T-cell (primary cell): ENCODE results near the gene MEST. TPM values are rescaled to one million over a fixed set of nuclear protein-coding genes. Genes with fewer than 3 reads are reported as not detected.

ENCODE experiments used
- ATAC-seq, 4 experiments: fragments of 200-7000 bp in 3 of 4; fragments of 150-1000 bp in 1 of 4; cut with Tn5 transposase; replicated peaks in 1 of 4; 1 replicate in 3 of 4; 2 replicates in 1 of 4; pipeline ENCODE4 v1.10.0; 2021; ENCODE audit warnings: moderate library complexity in 3 of 4, mild to moderate bottlenecking in 2 of 4, moderate number of reproducible peaks in 1 of 4
- CTCF ChIA-PET, 2 donors: fragments of 300-600 bp; sonication (Branson Sonifier 250); formaldehyde crosslinking; loops; one replicate each; lab custom pipeline; 2022; ENCODE audit warnings: antibody characterized with exemption in 2 of 2; lab: Charles Lee
- POLR2A ChIA-PET, 2 donors: fragments of 300-600 bp; sonication (Branson Sonifier 250); formaldehyde crosslinking; loops; one replicate each; lab custom pipeline; 2022; ENCODE audit warnings: antibody characterized with exemption in 2 of 2; lab: Charles Lee
- DNase-seq, 35 experiments: peaks; one replicate each; pipeline versions ENCODE4 v3.0.0 to v3.0.0-alpha.2; 2013 to 2023
- H3K27ac ChIP-seq: one replicate; pipeline ENCODE4 v1.5.1; 2013; ENCODE audit warnings: low read length
- H3K27me3 ChIP-seq, 2 experiments: replicated peaks in 1 of 2; 1 replicate in 1 of 2; 2 replicates in 1 of 2; pipeline versions ENCODE4 v1.6.1 to v1.7.0; 2013; ENCODE audit warnings: low read length in 1 of 2, mixed read lengths in 1 of 2; ENCODE audit not compliant: control insufficient read depth in 2 of 2, insufficient read depth in 2 of 2; ENCODE audit errors: extremely low read depth in 1 of 2
- H3K36me3 ChIP-seq, 2 donors: 1 replicate in 1 of 2; 2 replicates in 1 of 2; pipeline versions ENCODE4 v1.6.1 to v1.7.0; 2013; ENCODE audit warnings: low read length in 1 of 2; ENCODE audit not compliant: control insufficient read depth in 2 of 2, insufficient read depth in 1 of 2; ENCODE audit errors: extremely low read depth in 1 of 2
- H3K4me1 ChIP-seq, 2 experiments: 1 replicate in 1 of 2; 2 replicates in 1 of 2; pipeline versions ENCODE4 v1.6.1 to v1.7.0; 2013; ENCODE audit warnings: low read length in 2 of 2, mixed read lengths in 1 of 2; ENCODE audit not compliant: insufficient read depth in 2 of 2, control insufficient read depth in 1 of 2; ENCODE audit errors: extremely low read depth in 1 of 2
- H3K4me3 ChIP-seq, 2 donors: 1 replicate in 1 of 2; 2 replicates in 1 of 2; pipeline versions ENCODE4 v1.5.1 to v1.7.0; 2013; ENCODE audit warnings: mild to moderate bottlenecking in 2 of 2, low read length in 1 of 2, moderate library complexity in 1 of 2; ENCODE audit not compliant: control insufficient read depth in 1 of 2; ENCODE audit errors: extremely low read depth in 1 of 2
- H3K9me3 ChIP-seq: 2 replicates; pipeline ENCODE4 v1.7.0; 2013
- H3K27ac Mint-ChIP-seq, 2 donors: one replicate each; pipeline ENCODE4 v1.8.0; 2020 to 2021; ENCODE audit warnings: mild to moderate bottlenecking in 2 of 2, mixed read lengths in 2 of 2
- H3K27me3 Mint-ChIP-seq, 2 donors: one replicate each; pipeline ENCODE4 v1.8.0; 2021 to 2022; ENCODE audit warnings: mixed read lengths in 2 of 2
- H3K36me3 Mint-ChIP-seq: one replicate; pipeline ENCODE4 v1.8.0; 2021; ENCODE audit warnings: mixed read lengths
- H3K4me1 Mint-ChIP-seq, 3 donors: one replicate each; pipeline ENCODE4 v1.8.0; 2020 to 2022; ENCODE audit warnings: mixed read lengths in 3 of 3, mild to moderate bottlenecking in 1 of 3
- H3K4me3 Mint-ChIP-seq, 3 donors: one replicate each; pipeline ENCODE4 v1.8.0; 2020 to 2022; ENCODE audit warnings: mild to moderate bottlenecking in 3 of 3, mixed read lengths in 3 of 3, moderate library complexity in 3 of 3
- H3K9me3 Mint-ChIP-seq, 3 donors: one replicate each; pipeline ENCODE4 v1.8.0; 2020 to 2022; ENCODE audit warnings: mixed read lengths in 3 of 3
- WGBS: methylation state at CpG from one replicate; pipeline ENCODE4 v1.1.5; 2013; ENCODE audit warnings: missing lambda C conversion rate; ENCODE audit not compliant: insufficient coverage; 5-methylcytosine and 5-hydroxymethylcytosine counted together
- total RNA-seq, 35 experiments: library from RNA in 6 of 35; stranded (reverse) in 6 of 35; fragments of 120-200 nt in 1 of 35; gene quantifications; one replicate each; pipeline versions ENCODE4 v1.2.1 to v1.2.4 and lab custom pipeline; 2013 to 2026

The MEST gene
- total RNA-seq, 5 donors from 2014 or later (not counting 1 experiment from before 2014, with no cell fraction given): 3.1 to 8.2 (median 5.6) TPM

GRCh38 chr7:130471974-130472373, 19.9 kb upstream of the MEST start:
- Histone ChIP-seq H3K27me3 (peaks cover 0 to 7% of the 10 kb centered on the region in 2 experiments), H3K4me1 (no peaks in the 10 kb centered on the region), H3K9me3 (no peaks in the 10 kb centered on the region), H3K4me3 (no peak overlapping the region), H3K36me3 (no peaks in the 10 kb centered on the region), H3K27ac (no peak overlapping the region)
- DNase-seq (no peak), ATAC-seq (no peak)
- H3K4me1 Mint-ChIP-seq: peaks cover 2 to 15% (median 5%) of the 10 kb centered on the region in 3 donors
- peaks cover 0 to 19% of the 10 kb centered on the region in 2 donors for H3K27me3 Mint-ChIP-seq
- POLR2A ChIA-PET: interaction anchor here (0.6 to 0.7 kb wide), 2 partner anchors 18 to 132 kb away, joined by 4 to 8 read pairs; no protein-coding TSS in a partner anchor
- CTCF ChIA-PET: interaction anchor here (0.5 to 0.7 kb wide), 2 partner anchors 323 to 398 kb away, joined by 3 read pairs; no protein-coding TSS in a partner anchor
- no peak overlapping the region for H3K4me3 Mint-ChIP-seq
- H3K36me3 Mint-ChIP-seq: no peaks in the 10 kb centered on the region
- H3K9me3 Mint-ChIP-seq: no peaks in the 10 kb centered on the region
- H3K27ac Mint-ChIP-seq: peak overlapping the region in 1 of 2 donors; percentile 53
- 100% methylated on average over 1 of the region's 2 CpGs for WGBS

- peaks cover 0 to 7% of the 10 kb centered on the region in 2 experiments for H3K27me3 ChIP-seq
- DNase-seq (no peak), ATAC-seq (no peak)
- no peaks in the 10 kb centered on the region for H3K4me1 ChIP-seq
- no peaks in the 10 kb centered on the region for H3K36me3 ChIP-seq
- Mint-ChIP-seq H3K36me3 (no peaks in the 10 kb centered on the region), H3K4me1 (peaks cover 2 to 15% (median 5%) of the 10 kb centered on the region in 3 donors), H3K9me3 (peaks cover 0 to 2% (median 0%) of the 10 kb centered on the region in 3 donors), H3K27ac (no peak overlapping the region), H3K27me3 (peaks cover 0 to 19% of the 10 kb centered on the region in 2 donors), H3K4me3 (no peak overlapping the region)
- no peak overlapping the region for H3K27ac ChIP-seq
- no peaks in the 10 kb centered on the region for H3K9me3 ChIP-seq
- H3K4me3 ChIP-seq: no peak overlapping the region
- POLR2A ChIA-PET: no interaction called here
- CTCF ChIA-PET: interaction anchor here in 1 of 2 donors (0.6 to 1.0 kb wide), 2 partner anchors 11 to 926 kb away, joined by 3 read pairs; no protein-coding TSS in a partner anchor
Observed at GRCh38 chr7:130473289-130473688, 18.6 kb upstream of the MEST start.

- Histone ChIP-seq H3K27me3 (peaks cover 0 to 7% of the 10 kb centered on the region in 2 experiments), H3K4me1 (no peaks in the 10 kb centered on the region), H3K27ac (no peak overlapping the region), H3K9me3 (no peaks in the 10 kb centered on the region), H3K36me3 (no peaks in the 10 kb centered on the region), H3K4me3 (no peak overlapping the region)
- Mint-ChIP-seq H3K27me3 (peaks cover 0 to 17% of the 10 kb centered on the region in 2 donors), H3K4me3 (no peak overlapping the region), H3K9me3 (peaks cover 0 to 2% (median 0%) of the 10 kb centered on the region in 3 donors), H3K4me1 (peaks cover 2 to 15% (median 5%) of the 10 kb centered on the region in 3 donors), H3K27ac (no peak overlapping the region), H3K36me3 (no peaks in the 10 kb centered on the region)
- WGBS: 92% methylated on average over 2 of the region's 4 CpGs
- CTCF ChIA-PET: interaction anchor here in 1 of 2 donors (0.6 to 1.0 kb wide), 2 partner anchors 11 to 927 kb away, joined by 3 read pairs; no protein-coding TSS in a partner anchor
- ATAC-seq: no peak
- POLR2A ChIA-PET: no interaction called here
- no peak for DNase-seq
Observed at GRCh38 chr7:130473876-130474275, 18.0 kb upstream of the MEST start.

GRCh38 chr7:130475776-130476175, 16.1 kb upstream of the MEST start:
- no peaks in the 10 kb centered on the region for H3K36me3 ChIP-seq
- no peak for ATAC-seq
- peaks cover 0 to 12% of the 10 kb centered on the region in 2 experiments for H3K27me3 ChIP-seq
- ChIA-PET CTCF (no interaction called here), POLR2A (no interaction called here)
- H3K27ac ChIP-seq: no peak overlapping the region
- Mint-ChIP-seq H3K36me3 (no peaks in the 10 kb centered on the region), H3K9me3 (peaks cover 0 to 2% (median 0%) of the 10 kb centered on the region in 3 donors), H3K4me1 (peaks cover 2 to 9% (median 5%) of the 10 kb centered on the region in 3 donors), H3K4me3 (no peak overlapping the region), H3K27me3 (peaks cover 0 to 17% of the 10 kb centered on the region in 2 donors), H3K27ac (no peak overlapping the region)
- H3K9me3 ChIP-seq: no peaks in the 10 kb centered on the region
- 88% methylated on average over 4 of the region's 7 CpGs for WGBS
- H3K4me3 ChIP-seq: no peak overlapping the region
- DNase-seq: no peak
- H3K4me1 ChIP-seq: no peaks in the 10 kb centered on the region

- Mint-ChIP-seq H3K27me3 (peaks cover 0 to 14% of the 10 kb centered on the region in 2 donors), H3K9me3 (peaks cover 0 to 2% (median 0%) of the 10 kb centered on the region in 3 donors), H3K27ac (no peak overlapping the region), H3K36me3 (no peaks in the 10 kb centered on the region), H3K4me1 (peaks cover 2 to 9% (median 5%) of the 10 kb centered on the region in 3 donors), H3K4me3 (no peak overlapping the region)
- POLR2A ChIA-PET: no interaction called here
- no peak for DNase-seq
- Histone ChIP-seq H3K27ac (no peak overlapping the region), H3K4me1 (no peaks in the 10 kb centered on the region), H3K4me3 (no peak overlapping the region), H3K9me3 (no peaks in the 10 kb centered on the region), H3K36me3 (no peaks in the 10 kb centered on the region), H3K27me3 (peaks cover 0 to 10% of the 10 kb centered on the region in 2 experiments)
- WGBS: 83% methylated on average over 6 of the region's 9 CpGs
- CTCF ChIA-PET: interaction anchor here in 1 of 2 donors (0.6 to 0.8 kb wide), 2 partner anchors 311 to 647 kb away, joined by 3 to 5 read pairs; no protein-coding TSS in a partner anchor
- no peak for ATAC-seq
Observed at GRCh38 chr7:130476297-130477150, 15.4 kb upstream of the MEST start.

- Mint-ChIP-seq H3K36me3 (no peaks in the 10 kb centered on the region), H3K4me3 (no peak overlapping the region), H3K4me1 (peaks cover 0 to 3% (median 0%) of the 10 kb centered on the region in 3 donors), H3K9me3 (peaks cover 0 to 2% (median 0%) of the 10 kb centered on the region in 3 donors), H3K27ac (no peak overlapping the region), H3K27me3 (peaks cover 13 to 31% of the 10 kb centered on the region in 2 donors)
- no peak overlapping the region for H3K4me3 ChIP-seq
- H3K9me3 ChIP-seq: no peaks in the 10 kb centered on the region
- no peak for DNase-seq
- ATAC-seq: no peak
- POLR2A ChIA-PET: interaction anchor here in 1 of 2 donors (0.6 kb wide), 1 partner anchor 1942 kb away, joined by 3 read pairs; no protein-coding TSS in a partner anchor
- H3K36me3 ChIP-seq: no peaks in the 10 kb centered on the region
- H3K27ac ChIP-seq: no peak overlapping the region
- peaks cover 0 to 20% of the 10 kb centered on the region in 2 experiments for H3K27me3 ChIP-seq
- no CpG with 5 or more reads among the region's 3 CpGs for WGBS
- H3K4me1 ChIP-seq: no peaks in the 10 kb centered on the region
- CTCF ChIA-PET: interaction anchor here in 1 of 2 donors (0.6 kb wide), 1 partner anchor 166 kb away, joined by 5 read pairs; no protein-coding TSS in a partner anchor
Observed at GRCh38 chr7:130478991-130479390, 12.9 kb upstream of the MEST start.
